Measurements from ENCODE around the gene MAP2K4.

MAP2K4 gene

DNA sequence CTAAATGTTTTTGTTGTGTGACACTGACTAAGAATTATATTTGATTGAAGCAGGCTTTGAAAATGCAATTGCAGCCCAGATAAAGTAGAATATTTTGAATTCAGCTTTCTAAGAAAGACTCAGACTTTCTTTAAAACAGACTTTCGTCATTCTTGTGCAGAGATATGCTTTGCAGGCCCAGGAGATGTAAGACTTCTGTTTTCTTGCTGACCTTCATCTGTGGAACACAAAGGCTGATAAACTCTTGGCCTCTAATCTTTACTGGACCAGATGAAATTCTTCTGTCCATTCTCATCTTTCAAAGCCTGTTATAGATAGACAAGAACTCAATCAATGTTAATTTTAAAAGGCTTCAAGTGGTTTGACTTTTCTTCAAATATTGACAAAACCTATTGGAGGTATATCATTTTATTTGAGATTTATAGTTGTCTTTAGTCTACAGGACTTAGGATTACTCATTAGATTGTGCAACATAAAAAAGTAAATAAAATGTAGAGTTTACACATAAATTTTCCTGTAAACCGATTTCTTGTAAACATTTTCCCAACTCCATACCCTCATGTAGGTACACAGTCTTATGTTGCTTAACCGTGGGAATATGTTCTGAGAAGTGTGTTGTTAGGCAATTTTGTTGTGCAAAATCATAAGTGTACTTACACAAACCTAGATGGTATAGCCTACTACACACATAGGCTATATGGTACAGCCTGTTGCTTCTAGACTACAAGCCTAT is 94.2 kb downstream of the MAP2K4 start:
- no peak for TF ChIP-seq FOXP2 (optimal IDR thresholded peaks at IDR 0.05; ENCODE audit: borderline replicate concordance, extremely low read depth, extremely low read length, insufficient read depth)
- no peak for TF ChIP-seq TAF1 (IDR thresholded peaks at IDR 0.05; ENCODE audit: borderline replicate concordance, insufficient read depth, low read length)
- TF ChIP-seq, protein P1, sequence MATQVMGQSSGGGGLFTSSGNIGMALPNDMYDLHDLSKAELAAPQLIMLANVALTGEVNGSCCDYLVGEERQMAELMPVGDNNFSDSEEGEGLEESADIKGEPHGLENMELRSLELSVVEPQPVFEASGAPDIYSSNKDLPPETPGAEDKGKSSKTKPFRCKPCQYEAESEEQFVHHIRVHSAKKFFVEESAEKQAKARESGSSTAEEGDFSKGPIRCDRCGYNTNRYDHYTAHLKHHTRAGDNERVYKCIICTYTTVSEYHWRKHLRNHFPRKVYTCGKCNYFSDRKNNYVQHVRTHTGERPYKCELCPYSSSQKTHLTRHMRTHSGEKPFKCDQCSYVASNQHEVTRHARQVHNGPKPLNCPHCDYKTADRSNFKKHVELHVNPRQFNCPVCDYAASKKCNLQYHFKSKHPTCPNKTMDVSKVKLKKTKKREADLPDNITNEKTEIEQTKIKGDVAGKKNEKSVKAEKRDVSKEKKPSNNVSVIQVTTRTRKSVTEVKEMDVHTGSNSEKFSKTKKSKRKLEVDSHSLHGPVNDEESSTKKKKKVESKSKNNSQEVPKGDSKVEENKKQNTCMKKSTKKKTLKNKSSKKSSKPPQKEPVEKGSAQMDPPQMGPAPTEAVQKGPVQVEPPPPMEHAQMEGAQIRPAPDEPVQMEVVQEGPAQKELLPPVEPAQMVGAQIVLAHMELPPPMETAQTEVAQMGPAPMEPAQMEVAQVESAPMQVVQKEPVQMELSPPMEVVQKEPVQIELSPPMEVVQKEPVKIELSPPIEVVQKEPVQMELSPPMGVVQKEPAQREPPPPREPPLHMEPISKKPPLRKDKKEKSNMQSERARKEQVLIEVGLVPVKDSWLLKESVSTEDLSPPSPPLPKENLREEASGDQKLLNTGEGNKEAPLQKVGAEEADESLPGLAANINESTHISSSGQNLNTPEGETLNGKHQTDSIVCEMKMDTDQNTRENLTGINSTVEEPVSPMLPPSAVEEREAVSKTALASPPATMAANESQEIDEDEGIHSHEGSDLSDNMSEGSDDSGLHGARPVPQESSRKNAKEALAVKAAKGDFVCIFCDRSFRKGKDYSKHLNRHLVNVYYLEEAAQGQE (IDR thresholded peaks at IDR 0.05; ENCODE audit: insufficient read depth in 1 of 2, low read depth in 2 of 2, low read length in 2 of 2): no peak
- no peak for TF ChIP-seq POLR2AphosphoS5 (IDR thresholded peaks at IDR 0.05; ENCODE audit: low read depth, low read length)
- TF ChIP-seq SIN3A (IDR thresholded peaks at IDR 0.05; ENCODE audit: borderline replicate concordance, insufficient read depth, low read length): no peak

DNA sequence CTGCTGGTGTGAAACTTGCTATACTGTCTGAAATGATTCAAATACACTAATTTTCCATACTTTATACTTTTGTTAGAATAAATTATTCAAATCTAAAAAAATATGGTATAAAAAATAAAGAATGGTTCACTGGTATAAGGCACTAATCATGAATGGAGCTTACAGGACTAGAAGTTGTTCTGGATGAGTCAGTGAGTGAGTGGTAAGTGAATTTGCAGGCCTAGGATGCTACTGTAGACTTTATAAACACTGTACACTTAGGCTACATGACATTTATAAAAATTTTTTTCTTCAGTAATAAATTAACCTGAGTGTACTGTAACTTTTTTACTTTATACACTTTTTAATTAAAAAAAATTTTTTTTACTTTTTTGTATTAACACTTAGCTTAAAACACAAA is 95.5 kb downstream of the MAP2K4 start:
- TF ChIP-seq TAF1 (IDR thresholded peaks at IDR 0.05; ENCODE audit: borderline replicate concordance, insufficient read depth, low read length) (no peak), SIN3A (IDR thresholded peaks at IDR 0.05; ENCODE audit: borderline replicate concordance, insufficient read depth, low read length) (no peak), FOXP2 (optimal IDR thresholded peaks at IDR 0.05; ENCODE audit: borderline replicate concordance, extremely low read depth, extremely low read length, insufficient read depth) (no peak), POLR2AphosphoS5 (IDR thresholded peaks at IDR 0.05; ENCODE audit: low read depth, low read length) (no peak)
- TF ChIP-seq, protein P1 (IDR thresholded peaks at IDR 0.05; ENCODE audit: insufficient read depth in 1 of 2, low read depth in 2 of 2, low read length in 2 of 2): no peak

DNA sequence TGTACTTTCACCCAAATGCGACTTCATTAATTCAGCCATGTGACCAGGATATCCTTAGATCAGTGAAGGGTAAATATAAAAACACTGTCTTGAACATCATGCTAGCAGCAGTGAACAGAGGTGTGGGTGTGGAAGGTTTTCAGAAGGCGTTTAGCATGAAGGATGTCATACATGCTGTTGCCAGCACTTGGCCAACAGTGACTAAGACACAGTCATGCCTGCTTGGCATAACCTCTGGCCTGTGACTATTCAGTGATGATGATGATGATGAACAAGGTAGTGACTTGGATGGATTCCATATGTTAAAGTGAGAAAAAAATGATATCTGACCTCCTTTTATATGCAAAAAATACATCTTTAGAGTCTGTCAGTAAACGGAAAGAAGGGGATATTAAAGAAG is 97.9 kb downstream of the MAP2K4 start:
- TF ChIP-seq FOXP2 (optimal IDR thresholded peaks at IDR 0.05; ENCODE audit: borderline replicate concordance, extremely low read depth, extremely low read length, insufficient read depth) (no peak), SIN3A (IDR thresholded peaks at IDR 0.05; ENCODE audit: borderline replicate concordance, insufficient read depth, low read length) (no peak), POLR2AphosphoS5 (IDR thresholded peaks at IDR 0.05; ENCODE audit: low read depth, low read length) (no peak), TAF1 (IDR thresholded peaks at IDR 0.05; ENCODE audit: borderline replicate concordance, insufficient read depth, low read length) (no peak)
- TF ChIP-seq, protein P1 (IDR thresholded peaks at IDR 0.05; ENCODE audit: insufficient read depth in 1 of 2, low read depth in 2 of 2, low read length in 2 of 2): no peak

DNA sequence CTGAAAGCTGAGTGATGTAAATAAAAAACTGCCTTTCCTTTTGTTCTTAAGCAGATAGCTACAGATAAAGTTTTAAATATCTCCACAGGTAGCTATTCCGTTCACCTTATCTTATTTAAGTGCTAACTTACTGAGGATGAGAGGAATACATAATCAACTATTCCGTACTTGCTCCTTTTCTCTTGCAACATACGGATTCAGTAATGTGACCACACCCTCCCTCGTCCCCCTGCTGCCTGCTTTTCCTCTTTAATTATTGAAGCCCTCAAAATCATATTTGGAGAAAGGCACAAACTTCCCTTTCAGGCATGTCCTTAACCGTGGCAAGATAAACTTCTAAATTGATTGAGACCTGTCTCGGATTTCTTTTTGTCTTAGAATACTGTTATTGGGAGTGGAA is 101.4 kb downstream of the MAP2K4 start:
- TF ChIP-seq POLR2AphosphoS5 (IDR thresholded peaks at IDR 0.05; ENCODE audit: low read depth, low read length): no peak
- no peak for TF ChIP-seq TAF1 (IDR thresholded peaks at IDR 0.05; ENCODE audit: borderline replicate concordance, insufficient read depth, low read length)
- no peak for TF ChIP-seq SIN3A (IDR thresholded peaks at IDR 0.05; ENCODE audit: borderline replicate concordance, insufficient read depth, low read length)
- TF ChIP-seq, protein P1 (IDR thresholded peaks at IDR 0.05; ENCODE audit: insufficient read depth in 1 of 2, low read depth in 2 of 2, low read length in 2 of 2): no peak
- no peak for TF ChIP-seq FOXP2 (optimal IDR thresholded peaks at IDR 0.05; ENCODE audit: borderline replicate concordance, extremely low read depth, extremely low read length, insufficient read depth)
